MM.1S (cell line): ENCODE results near the gene ATP13A5.

ENCODE experiments used
- CTCF ChIP-seq: fragments of 300-600 bp; sonication (generic); IDR thresholded peaks from 2 replicates; pipeline ENCODE4 v1.5.1; 2016; ENCODE audit warnings: antibody characterized with exemption, low read length, mixed read lengths
- EZH2 ChIP-seq: fragments of 300-600 bp; sonication (generic); optimal IDR thresholded peaks from 2 replicates; pipeline ENCODE3; 2017; ENCODE audit warnings: low read depth, mild to moderate bottlenecking, antibody characterized with exemption, low read length, mixed read lengths
- EZH2phosphoT487 ChIP-seq: fragments of 300-600 bp; sonication (generic); IDR thresholded peaks from 2 replicates; pipeline ENCODE4 v1.6.1; 2018; ENCODE audit warnings: antibody characterized with exemption, low read length

GRCh38 chr3:193378706-193379105, at the start of gene ATP13A5:
- TF ChIP-seq CTCF (no peak), EZH2phosphoT487 (no peak), EZH2 (no peak)
